ENCODE results near the gene TMIGD3. TPM values are rescaled to one million over a fixed set of nuclear protein-coding genes. Genes with fewer than 3 reads are reported as not detected.

Gene TMIGD3
- total and polyA plus RNA-seq, 2 of the 4 experiments (the other 2 are of a cell fraction): under 0.01 to 0.12 TPM

DNA sequence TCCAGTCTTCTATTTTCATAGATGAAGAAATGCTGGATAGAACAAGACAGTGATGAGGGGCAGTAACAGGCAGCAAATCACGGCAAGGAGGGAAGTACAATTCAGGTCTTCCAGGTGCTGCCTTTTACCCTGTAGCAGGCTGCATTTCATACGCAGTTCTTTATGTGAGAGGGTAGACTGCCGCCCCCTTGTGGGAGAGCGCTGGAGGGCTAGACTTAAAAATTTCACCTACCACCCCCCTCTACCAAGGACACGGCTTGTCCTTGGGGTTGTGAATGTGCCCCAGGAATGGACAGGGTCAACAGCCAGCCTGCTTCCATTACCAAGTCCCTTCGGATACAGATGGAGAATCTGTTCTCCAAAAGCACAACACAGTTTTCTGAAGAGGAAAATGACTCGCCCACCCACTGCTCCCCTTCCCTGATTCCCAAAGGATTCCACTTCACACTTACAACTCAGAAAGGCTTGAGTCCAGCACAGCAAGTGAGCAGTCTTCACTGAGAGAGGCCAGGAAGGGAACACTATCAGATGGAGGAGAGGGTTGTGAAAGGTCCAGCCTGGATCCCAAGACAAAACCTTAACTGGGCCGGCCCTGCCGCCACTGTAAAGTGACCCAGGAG, 61.8 kb downstream of the TMIGD3 start:
- Histone ChIP-seq H3K4me1 (ENCODE audit: control insufficient read depth, insufficient read depth, low read length) (peaks cover 2% of the 10 kb centered on the region), H4K8ac (ENCODE audit: low read depth in 2 of 2, low read length in 2 of 2) (no peak overlapping the region), H3K27me3 (ENCODE audit: control insufficient read depth, insufficient read depth, low read length) (no peaks in the 10 kb centered on the region), H2BK15ac (ENCODE audit: low read depth, low read length) (no peak overlapping the region), H3K79me1 (ENCODE audit: low read depth in 1 of 2, low read length in 2 of 2) (peaks cover 17 to 18% of the 10 kb centered on the region in 2 experiments), H3K4ac (ENCODE audit: low read depth, low read length) (no peak overlapping the region; the same call in 1 of the 2 replicates), H3K36me3 (ENCODE audit: control insufficient read depth, insufficient read depth, low read length) (peaks cover 40% of the 10 kb centered on the region), H3K56ac (ENCODE audit: extremely low read depth, insufficient read depth, low read length) (no peak overlapping the region), H2BK20ac (ENCODE audit: low read depth, low read length) (no peak overlapping the region), H3K18ac (ENCODE audit: low read depth, low read length) (no peak overlapping the region), H2BK120ac (ENCODE audit: low read depth, low read length) (no peak overlapping the region), H3K4me2 (ENCODE audit: low read depth, low read length) (no peak overlapping the region), H3K9ac (ENCODE audit: low read depth, low read length) (no peak overlapping the region), H2AFZ (replicated peaks; ENCODE audit: low read length, poor library complexity) (no peak overlapping the region), H3K4me3 (ENCODE audit: insufficient read depth, low read depth, low read length) (no peak overlapping the region), H4K5ac (ENCODE audit: low read depth, low read length) (peak overlapping the region; percentile 8; the same call in 1 of the 2 replicates), H2BK5ac (ENCODE audit: low read depth, low read length, poor library complexity, severe bottlenecking) (no peak overlapping the region), H4K20me1 (ENCODE audit: insufficient read depth, low read length) (no peaks in the 10 kb centered on the region), H3K23ac (ENCODE audit: low read depth, low read length) (no peak overlapping the region), H3K14ac (replicated peaks; ENCODE audit: low read depth, low read length) (no peak overlapping the region), H3K9me3 (ENCODE audit: control insufficient read depth, insufficient read depth, low read length) (no peaks in the 10 kb centered on the region), H2AK9ac (replicated peaks; ENCODE audit: low read depth, low read length, poor library complexity) (no peak overlapping the region), H2AK5ac (ENCODE audit: low read depth, low read length) (no peak overlapping the region), H4K91ac (ENCODE audit: insufficient read depth, low read depth, low read length) (no peak overlapping the region; the same call in 1 of the 2 replicates), H3K9me1 (ENCODE audit: insufficient read depth, low read length) (peaks cover 4% of the 10 kb centered on the region), H3K27ac (ENCODE audit: insufficient read depth, low read length) (no peak overlapping the region)
- in situ Hi-C loops (cut with MboI; ENCODE audit: low sequenced_read_pairs) (no loop called here), intact Hi-C loops (cut with micrococcal nuclease) (no loop called here), dilution Hi-C loops (cut with HindIII; ENCODE audit: low sequenced_read_pairs, unreplicated experiment) (no loop called here)
- TF ChIP-seq, protein P1, sequence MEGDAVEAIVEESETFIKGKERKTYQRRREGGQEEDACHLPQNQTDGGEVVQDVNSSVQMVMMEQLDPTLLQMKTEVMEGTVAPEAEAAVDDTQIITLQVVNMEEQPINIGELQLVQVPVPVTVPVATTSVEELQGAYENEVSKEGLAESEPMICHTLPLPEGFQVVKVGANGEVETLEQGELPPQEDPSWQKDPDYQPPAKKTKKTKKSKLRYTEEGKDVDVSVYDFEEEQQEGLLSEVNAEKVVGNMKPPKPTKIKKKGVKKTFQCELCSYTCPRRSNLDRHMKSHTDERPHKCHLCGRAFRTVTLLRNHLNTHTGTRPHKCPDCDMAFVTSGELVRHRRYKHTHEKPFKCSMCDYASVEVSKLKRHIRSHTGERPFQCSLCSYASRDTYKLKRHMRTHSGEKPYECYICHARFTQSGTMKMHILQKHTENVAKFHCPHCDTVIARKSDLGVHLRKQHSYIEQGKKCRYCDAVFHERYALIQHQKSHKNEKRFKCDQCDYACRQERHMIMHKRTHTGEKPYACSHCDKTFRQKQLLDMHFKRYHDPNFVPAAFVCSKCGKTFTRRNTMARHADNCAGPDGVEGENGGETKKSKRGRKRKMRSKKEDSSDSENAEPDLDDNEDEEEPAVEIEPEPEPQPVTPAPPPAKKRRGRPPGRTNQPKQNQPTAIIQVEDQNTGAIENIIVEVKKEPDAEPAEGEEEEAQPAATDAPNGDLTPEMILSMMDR (conservative IDR thresholded peaks at IDR 0.05; ENCODE audit: low read depth, low read length): peak; percentile 50
- TF ChIP-seq RAD21 (IDR thresholded peaks at IDR 0.05; ENCODE audit: low read length): peak; percentile 24; the same call in 1 of the 2 replicates
- TF ChIP-seq SMC3 (IDR thresholded peaks at IDR 0.05; ENCODE audit: low read depth, low read length): peak; percentile 13; the same call in 1 of the 2 replicates
- no peak for TF ChIP-seq POLR2A (IDR thresholded peaks at IDR 0.05; ENCODE audit: low read depth, low read length)
- TF ChIP-seq BHLHE40 (IDR thresholded peaks at IDR 0.05; ENCODE audit: low read depth, low read length): no peak
- ATAC-seq (ENCODE audit: low read depth) (peak; percentile 48), DNase-seq (peak; percentile 25)
- POLR2A ChIA-PET (ENCODE audit: unreplicated experiment): no interaction called here
- WGBS, 2 experiments (ENCODE audit: extremely low coverage in 2 of 2, insufficient read length in 1 of 2): no CpG with 5 or more reads among the region's 9 CpGs
- CTCF ChIA-PET: no interaction called here
- BruUV-seq (replicated peaks): no TSS peak
